Neural cell (in vitro differentiated cells): ENCODE results near the gene AKAP3. TPM values are rescaled to one million over a fixed set of nuclear protein-coding genes. Genes with fewer than 3 reads are reported as not detected.

Experiments used
- H2AFZ ChIP-seq: fragments of 200-600, 300-800 bp; sonication (generic), shearing (Covaris generic); 2 replicates; pipeline ENCODE4 v1.6.0; 2014; ENCODE audit warnings: low read depth, mild to moderate bottlenecking, antibody characterized with exemption, low read length, moderate library complexity
- H3F3A ChIP-seq: fragments of 200-600 bp; shearing (Covaris generic); 2 replicates; pipeline ENCODE4 v1.6.1; 2016; ENCODE audit warnings: mild to moderate bottlenecking, moderate library complexity, mixed read lengths, antibody characterized with exemption, low read length; ENCODE audit not compliant: insufficient read depth, poor library complexity, severe bottlenecking
- H3K27ac ChIP-seq: fragments of 200-600, 300-800 bp; sonication (generic), shearing (Covaris generic); 2 replicates; pipeline ENCODE4 v1.5.1; 2014; ENCODE audit warnings: mild to moderate bottlenecking, low read length, moderate library complexity
- H3K27me3 ChIP-seq: fragments of 300-800, 200-600 bp; sonication (generic), shearing (Covaris generic); 2 replicates; pipeline ENCODE4 v1.6.0; 2014; ENCODE audit warnings: mild to moderate bottlenecking, low read depth, low read length, moderate library complexity; ENCODE audit not compliant: insufficient read depth
- H3K36me3 ChIP-seq: fragments of 300-800, 200-600 bp; sonication (generic), shearing (Covaris generic); 2 replicates; pipeline ENCODE4 v1.5.1; 2014; ENCODE audit warnings: mild to moderate bottlenecking, antibody characterized with exemption, low read length, moderate library complexity; ENCODE audit not compliant: insufficient read depth
- H3K4me2 ChIP-seq: fragments of 300-800, 200-600 bp; sonication (generic), shearing (Covaris generic); 2 replicates; pipeline ENCODE4 v1.6.0; 2014; ENCODE audit warnings: mild to moderate bottlenecking, low read length
- H3K4me3 ChIP-seq: fragments of 300-800, 200-600 bp; sonication (generic), shearing (Covaris generic); 2 replicates; pipeline ENCODE4 v1.5.1; 2014; ENCODE audit warnings: mild to moderate bottlenecking, low read length, moderate library complexity
- H3K79me2 ChIP-seq: fragments of 200-600 bp; shearing (Covaris generic); replicated peaks from 2 replicates; pipeline ENCODE4 v1.6.0; 2014; ENCODE audit warnings: mild to moderate bottlenecking, low read length, moderate library complexity; ENCODE audit not compliant: insufficient read depth
- H3K9ac ChIP-seq: fragments of 300-800, 200-600 bp; sonication (generic), shearing (Covaris generic); 2 replicates; pipeline ENCODE4 v1.6.1; 2016; ENCODE audit warnings: mild to moderate bottlenecking, low read length, mixed read lengths
- H3K9me2 ChIP-seq: fragments of 200-600 bp; shearing (Covaris generic); 2 replicates; pipeline ENCODE4 v1.6.1; 2016; ENCODE audit warnings: mild to moderate bottlenecking, low read length, mixed read lengths; ENCODE audit not compliant: insufficient read depth
- H3K9me3 ChIP-seq: fragments of 200-600, 300-800 bp; sonication (generic), shearing (Covaris generic); 2 replicates; pipeline ENCODE4 v1.6.1; 2016; ENCODE audit warnings: mild to moderate bottlenecking, mixed run types, low read length, moderate library complexity, mixed read lengths
- H4K20me1 ChIP-seq: fragments of 200-600 bp; shearing (Covaris generic); 2 replicates; pipeline ENCODE4 v1.6.1; 2016; ENCODE audit warnings: mild to moderate bottlenecking, mixed run types; ENCODE audit not compliant: insufficient read depth
- CTCF ChIP-seq: fragments of 450-650 bp; IDR thresholded peaks from 2 replicates; pipeline ENCODE4 v1.5.1; 2014; ENCODE audit warnings: antibody characterized with exemption, mild to moderate bottlenecking, moderate library complexity; ENCODE audit not compliant: poor library complexity, severe bottlenecking
- EP300 ChIP-seq: fragments of 450-650 bp; conservative IDR thresholded peaks from 2 replicates; pipeline ENCODE4 v1.6.1; 2014; ENCODE audit warnings: antibody characterized with exemption, mild to moderate bottlenecking, moderate library complexity; ENCODE audit not compliant: poor library complexity, severe bottlenecking
- EZH2 ChIP-seq: fragments of 200-600, 300-800 bp; shearing (Covaris generic), sonication (generic); IDR thresholded peaks from 2 replicates; pipeline ENCODE4 v1.6.1; 2014; ENCODE audit warnings: antibody characterized with exemption, low read length, borderline replicate concordance, mild to moderate bottlenecking; ENCODE audit not compliant: insufficient read depth, poor library complexity, severe bottlenecking
- MXI1 ChIP-seq: fragments of 450-650 bp; conservative IDR thresholded peaks from 2 replicates; pipeline ENCODE4 v1.6.1; 2014; ENCODE audit warnings: antibody characterized with exemption, mild to moderate bottlenecking; ENCODE audit not compliant: poor library complexity, severe bottlenecking
- POLR2AphosphoS5 ChIP-seq: IDR thresholded peaks from 2 replicates; pipeline ENCODE4 v1.6.1; 2012
- RAD21 ChIP-seq: fragments of 450-650 bp; conservative IDR thresholded peaks from 2 replicates; pipeline ENCODE4 v1.6.1; 2014; ENCODE audit warnings: antibody characterized with exemption, mild to moderate bottlenecking, moderate library complexity
- SMC3 ChIP-seq: fragments of 450-650 bp; conservative IDR thresholded peaks from 2 replicates; pipeline ENCODE4 v1.6.1; 2014; ENCODE audit warnings: antibody characterized with exemption, mild to moderate bottlenecking, moderate library complexity; ENCODE audit not compliant: poor library complexity
- TAF1 ChIP-seq: IDR thresholded peaks from 2 replicates; pipeline ENCODE4 v1.6.1; 2012; ENCODE audit warnings: low read depth
- polyA plus RNA-seq: library from polyadenylated mRNA; depleted of rRNA; stranded (reverse); fragments of >200 nt; gene quantifications from 2 replicates; pipeline ENCODE4 v1.2.3, GENCODE V29; 2014
- TF ChIP-seq, protein P1 (sequence below): IDR thresholded peaks from 2 replicates; pipeline ENCODE4 v1.6.1; 2012; ENCODE audit warnings: borderline replicate concordance

The AKAP3 gene
- polyA plus RNA-seq, 1 donor from 2014 or later = 0.46 TPM

DNA sequence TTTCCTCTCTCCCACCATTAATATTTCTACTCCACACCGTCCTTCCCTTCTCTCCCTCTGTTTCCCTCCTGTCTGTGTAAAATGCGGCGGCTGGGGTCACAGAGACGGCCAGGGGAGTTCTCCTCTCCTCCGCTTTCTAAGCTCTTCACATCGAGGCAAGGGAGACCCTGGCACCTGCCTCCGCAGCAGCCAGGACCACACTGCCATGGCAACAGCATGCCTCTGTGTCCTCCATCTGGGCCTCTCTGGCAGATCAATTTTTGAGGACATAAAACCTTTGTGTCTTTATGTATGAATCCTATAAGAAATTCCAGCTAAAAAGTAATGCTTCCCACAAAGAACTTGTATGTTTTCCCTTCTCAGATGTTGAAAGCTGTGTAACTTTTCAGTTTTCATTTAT, 45.4 kb downstream of the AKAP3 start:
- no peak overlapping the region for H2AFZ ChIP-seq
- H3K36me3 ChIP-seq = no peaks in the 10 kb centered on the region
- H3K27me3 ChIP-seq = no peaks in the 10 kb centered on the region
- H3F3A ChIP-seq = no peaks in the 10 kb centered on the region
- H3K4me3 ChIP-seq = no peak overlapping the region
- TF ChIP-seq EP300 (no peak), MXI1 (no peak), TAF1 (no peak), EZH2 (no peak), SMC3 (no peak), POLR2AphosphoS5 (no peak), RAD21 (no peak), CTCF (no peak)
- TF ChIP-seq, protein P1, sequence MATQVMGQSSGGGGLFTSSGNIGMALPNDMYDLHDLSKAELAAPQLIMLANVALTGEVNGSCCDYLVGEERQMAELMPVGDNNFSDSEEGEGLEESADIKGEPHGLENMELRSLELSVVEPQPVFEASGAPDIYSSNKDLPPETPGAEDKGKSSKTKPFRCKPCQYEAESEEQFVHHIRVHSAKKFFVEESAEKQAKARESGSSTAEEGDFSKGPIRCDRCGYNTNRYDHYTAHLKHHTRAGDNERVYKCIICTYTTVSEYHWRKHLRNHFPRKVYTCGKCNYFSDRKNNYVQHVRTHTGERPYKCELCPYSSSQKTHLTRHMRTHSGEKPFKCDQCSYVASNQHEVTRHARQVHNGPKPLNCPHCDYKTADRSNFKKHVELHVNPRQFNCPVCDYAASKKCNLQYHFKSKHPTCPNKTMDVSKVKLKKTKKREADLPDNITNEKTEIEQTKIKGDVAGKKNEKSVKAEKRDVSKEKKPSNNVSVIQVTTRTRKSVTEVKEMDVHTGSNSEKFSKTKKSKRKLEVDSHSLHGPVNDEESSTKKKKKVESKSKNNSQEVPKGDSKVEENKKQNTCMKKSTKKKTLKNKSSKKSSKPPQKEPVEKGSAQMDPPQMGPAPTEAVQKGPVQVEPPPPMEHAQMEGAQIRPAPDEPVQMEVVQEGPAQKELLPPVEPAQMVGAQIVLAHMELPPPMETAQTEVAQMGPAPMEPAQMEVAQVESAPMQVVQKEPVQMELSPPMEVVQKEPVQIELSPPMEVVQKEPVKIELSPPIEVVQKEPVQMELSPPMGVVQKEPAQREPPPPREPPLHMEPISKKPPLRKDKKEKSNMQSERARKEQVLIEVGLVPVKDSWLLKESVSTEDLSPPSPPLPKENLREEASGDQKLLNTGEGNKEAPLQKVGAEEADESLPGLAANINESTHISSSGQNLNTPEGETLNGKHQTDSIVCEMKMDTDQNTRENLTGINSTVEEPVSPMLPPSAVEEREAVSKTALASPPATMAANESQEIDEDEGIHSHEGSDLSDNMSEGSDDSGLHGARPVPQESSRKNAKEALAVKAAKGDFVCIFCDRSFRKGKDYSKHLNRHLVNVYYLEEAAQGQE = no peak
- no peak overlapping the region for H3K9ac ChIP-seq
- H3K79me2 ChIP-seq = peaks cover 4% of the 10 kb centered on the region
- no peak overlapping the region for H3K4me2 ChIP-seq
- H3K9me3 ChIP-seq = no peaks in the 10 kb centered on the region
- H3K9me2 ChIP-seq = no peaks in the 10 kb centered on the region
- no peak overlapping the region for H3K27ac ChIP-seq
- H4K20me1 ChIP-seq = no peaks in the 10 kb centered on the region

DNA sequence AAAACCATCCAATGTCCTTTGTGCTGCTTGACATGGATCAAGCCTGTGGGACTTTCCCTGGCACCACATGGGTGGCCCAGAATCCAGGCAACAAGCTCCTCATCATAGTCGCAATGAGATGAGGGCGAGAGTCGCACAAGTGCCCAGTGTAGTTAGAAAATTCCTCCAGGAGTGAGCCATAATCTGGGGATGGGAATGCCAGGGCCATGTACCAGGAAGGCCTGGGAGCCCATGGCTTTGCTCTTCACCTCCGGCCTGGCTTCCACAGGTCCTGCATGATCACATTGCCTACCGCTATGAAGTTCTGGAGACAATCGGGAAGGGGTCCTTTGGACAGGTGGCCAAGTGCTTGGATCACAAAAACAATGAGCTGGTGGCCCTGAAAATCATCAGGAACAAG, 53.0 kb downstream of the AKAP3 start:
- Histone ChIP-seq H3K79me2 (no peaks in the 10 kb centered on the region), H3K4me3 (no peak overlapping the region), H3K27me3 (no peaks in the 10 kb centered on the region), H3K36me3 (no peaks in the 10 kb centered on the region), H4K20me1 (no peaks in the 10 kb centered on the region), H3K9me3 (no peaks in the 10 kb centered on the region), H3K4me2 (no peak overlapping the region), H3K27ac (no peak overlapping the region), H3K9me2 (no peaks in the 10 kb centered on the region), H3K9ac (no peak overlapping the region), H2AFZ (no peak overlapping the region), H3F3A (no peaks in the 10 kb centered on the region)
- TF ChIP-seq SMC3 (no peak), RAD21 (no peak)

DNA sequence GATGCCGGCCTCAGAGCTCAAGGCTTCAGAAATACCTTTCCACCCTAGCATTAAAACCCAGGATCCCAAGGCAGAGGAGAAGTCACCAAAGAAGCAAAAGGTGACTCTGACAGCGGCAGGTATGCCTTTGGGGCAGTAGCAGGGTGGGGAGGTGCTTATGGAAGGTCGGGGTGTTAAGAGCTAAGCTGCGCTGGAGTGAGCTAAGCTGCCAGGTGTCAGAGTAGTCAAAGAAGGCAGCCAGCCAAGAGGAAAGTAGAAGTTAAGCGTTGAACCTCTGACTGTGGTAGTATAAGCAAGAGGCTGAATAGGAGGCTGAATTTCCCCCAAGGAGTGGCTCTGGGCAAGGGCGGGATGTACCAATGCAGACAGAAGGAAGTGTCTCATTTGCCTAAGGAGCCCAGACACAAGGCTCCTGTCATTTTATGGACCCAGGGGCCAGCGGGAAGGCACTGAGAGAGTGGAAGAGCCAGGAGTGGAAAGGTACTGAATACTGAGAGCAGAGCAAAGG, 57.6 kb downstream of the AKAP3 start:
- H3K4me3 ChIP-seq = no peak overlapping the region
- H3K9me3 ChIP-seq = no peaks in the 10 kb centered on the region
- TF ChIP-seq MXI1 (no peak), SMC3 (no peak), RAD21 (no peak), EP300 (no peak), EZH2 (no peak), CTCF (no peak), POLR2AphosphoS5 (no peak), TAF1 (no peak)
- TF ChIP-seq, protein P1 = no peak
- H3K9me2 ChIP-seq = no peaks in the 10 kb centered on the region
- H3K27me3 ChIP-seq = no peaks in the 10 kb centered on the region
- no peaks in the 10 kb centered on the region for H3K36me3 ChIP-seq
- H3K79me2 ChIP-seq = no peaks in the 10 kb centered on the region
- no peaks in the 10 kb centered on the region for H4K20me1 ChIP-seq
- H2AFZ ChIP-seq = no peak overlapping the region
- no peaks in the 10 kb centered on the region for H3F3A ChIP-seq
- H3K27ac ChIP-seq = no peak overlapping the region
- H3K9ac ChIP-seq = no peak overlapping the region
- H3K4me2 ChIP-seq = no peak overlapping the region
